GM20000 (cell line): Measurements from ENCODE around the gene CCR2.
"Not testable (repeated sequence)": the region's sequence is repeated elsewhere in the genome, so short reads cannot be mapped to it uniquely, and the experiment has no call there.

ENCODE experiments used
- DNase-seq: peaks from one replicate; pipeline ENCODE4 v3.0.0; 2012; ENCODE audit warnings: low spot score
- CTCF ChIP-seq: IDR thresholded peaks from 2 replicates; pipeline ENCODE4 v1.5.1; 2012; ENCODE audit warnings: mild to moderate bottlenecking, control low read depth; ENCODE audit errors: extremely low read depth, missing control alignments

CCR2 gene

GRCh38 chr3:46324036-46324435 is 29.9 kb upstream of the CCR2 start:
- no peak for TF ChIP-seq CTCF
- DNase-seq: no peak

GRCh38 chr3:46325645-46326300 is 28.1 kb upstream of the CCR2 start:
- no peak for TF ChIP-seq CTCF
- DNase-seq: no peak

- DNase-seq: not testable (repeated sequence)
These were observed 23.2 kb upstream of the CCR2 start for GRCh38 chr3:46330676-46331075.

GRCh38 chr3:46334741-46335478 is 19.0 kb upstream of the CCR2 start:
- no peak for DNase-seq
- TF ChIP-seq CTCF: no peak

GRCh38 chr3:46335541-46335940 is 18.4 kb upstream of the CCR2 start:
- no peak for TF ChIP-seq CTCF
- DNase-seq: no peak

GRCh38 chr3:46337911-46338310 is 16.0 kb upstream of the CCR2 start:
- no peak for TF ChIP-seq CTCF

GRCh38 chr3:46338840-46339239 is 15.1 kb upstream of the CCR2 start:
- TF ChIP-seq CTCF: no peak
- no peak for DNase-seq

More at GRCh38 chr3:46337911-46338310, 16.0 kb upstream of the CCR2 start:
- no peak for DNase-seq

- no peak for TF ChIP-seq CTCF
- no peak for DNase-seq
These were observed 9.4 kb upstream of the CCR2 start for GRCh38 chr3:46344476-46344875.
